DMS79 treated with DMSO at 0.1 percent for 48 hours (cell line): ENCODE results near the gene LDLRAD4.
A peak's percentile ranks its signal among the peaks of the same experiment; 100 is the strongest.

ENCODE experiments used
- DNase-seq: peaks from one replicate; lab custom pipeline; 2025; lab: John Stamatoyannopoulos, UW

LDLRAD4 gene

GRCh38 chr18:13309031-13309747, 90.6 kb downstream of the LDLRAD4 start:
- DNase-seq = peak; percentile 55

GRCh38 chr18:13309748-13310670, 91.4 kb downstream of the LDLRAD4 start:
- no peak for DNase-seq

GRCh38 chr18:13311193-13311592, 92.6 kb downstream of the LDLRAD4 start:
- no peak for DNase-seq

- no peak for DNase-seq
These were observed 94.0 kb downstream of the LDLRAD4 start for GRCh38 chr18:13312515-13312914.

GRCh38 chr18:13313006-13313686, 94.6 kb downstream of the LDLRAD4 start:
- no peak for DNase-seq

- no peak for DNase-seq
These were observed 96.4 kb downstream of the LDLRAD4 start for GRCh38 chr18:13315000-13315399.

GRCh38 chr18:13316063-13316462, 97.5 kb downstream of the LDLRAD4 start:
- DNase-seq = no peak

- DNase-seq = no peak
These were observed 99.2 kb downstream of the LDLRAD4 start for GRCh38 chr18:13317801-13318200.

GRCh38 chr18:13318731-13319501, 100.4 kb downstream of the LDLRAD4 start:
- DNase-seq = no peak

GRCh38 chr18:13319629-13320028, 101.1 kb downstream of the LDLRAD4 start:
- DNase-seq = no peak

- no peak for DNase-seq
These were observed 101.5 kb downstream of the LDLRAD4 start for GRCh38 chr18:13320096-13320495.

- no peak for DNase-seq
These were observed 102.4 kb downstream of the LDLRAD4 start for GRCh38 chr18:13320891-13321425.

GRCh38 chr18:13321923-13322322, 103.4 kb downstream of the LDLRAD4 start:
- no peak for DNase-seq

- DNase-seq = no peak
These were observed 104.6 kb downstream of the LDLRAD4 start for GRCh38 chr18:13323186-13323585.

GRCh38 chr18:13324880-13325279, 106.3 kb downstream of the LDLRAD4 start:
- DNase-seq = no peak

- no peak for DNase-seq
These were observed 109.7 kb downstream of the LDLRAD4 start for GRCh38 chr18:13328213-13328612.

- DNase-seq = no peak
These were observed 112.4 kb downstream of the LDLRAD4 start for GRCh38 chr18:13330996-13331395.

GRCh38 chr18:13331846-13332245, 113.3 kb downstream of the LDLRAD4 start:
- no peak for DNase-seq

GRCh38 chr18:13332874-13333273, 114.3 kb downstream of the LDLRAD4 start:
- no peak for DNase-seq

GRCh38 chr18:13335903-13336302, 117.3 kb downstream of the LDLRAD4 start:
- no peak for DNase-seq

GRCh38 chr18:13336841-13337240, 118.3 kb downstream of the LDLRAD4 start:
- DNase-seq = no peak

- DNase-seq = no peak
These were observed 118.8 kb downstream of the LDLRAD4 start for GRCh38 chr18:13337369-13337768.
